ENCODE measurements around the gene KCNQ5. TPM values are rescaled to one million over a fixed set of nuclear protein-coding genes. Genes with fewer than 3 reads are reported as not detected.

The KCNQ5 gene
- total and polyA plus RNA-seq, 2 of the 8 experiments (the other 6 are each of a cell fraction or from before 2014, with no cell fraction given) = 0.83 to 1.2 TPM

DNA sequence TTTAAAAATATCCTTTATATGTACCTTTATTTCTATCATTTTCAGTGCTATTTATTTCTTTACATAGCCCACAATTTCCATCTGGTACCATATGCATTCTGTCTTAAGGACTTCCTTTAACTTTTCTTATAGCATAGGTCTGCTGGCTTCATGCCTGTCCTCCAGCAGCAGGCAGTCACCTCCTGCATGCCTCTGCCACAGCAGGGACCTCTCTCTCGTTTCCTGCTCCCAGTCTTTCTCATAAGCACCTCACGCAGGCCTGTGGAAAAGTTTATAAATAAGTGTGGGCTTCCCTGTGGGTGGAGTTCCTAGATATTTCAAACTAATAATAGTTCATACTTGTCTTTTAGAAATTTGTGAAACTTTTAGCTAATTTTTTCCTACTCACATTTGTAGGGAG, 133.9 kb downstream of the KCNQ5 start (continued):
- TF ChIP-seq, protein P1, sequence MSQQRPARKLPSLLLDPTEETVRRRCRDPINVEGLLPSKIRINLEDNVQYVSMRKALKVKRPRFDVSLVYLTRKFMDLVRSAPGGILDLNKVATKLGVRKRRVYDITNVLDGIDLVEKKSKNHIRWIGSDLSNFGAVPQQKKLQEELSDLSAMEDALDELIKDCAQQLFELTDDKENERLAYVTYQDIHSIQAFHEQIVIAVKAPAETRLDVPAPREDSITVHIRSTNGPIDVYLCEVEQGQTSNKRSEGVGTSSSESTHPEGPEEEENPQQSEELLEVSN (IDR thresholded peaks at IDR 0.05) = no peak
- TF ChIP-seq JUN (IDR thresholded peaks at IDR 0.05; ENCODE audit: low read depth, low read length) (no peak), CBX8 (IDR thresholded peaks at IDR 0.05; ENCODE audit: borderline replicate concordance, low read depth, low read length) (no peak), CBX5 (IDR thresholded peaks at IDR 0.05; ENCODE audit: low read depth, low read length) (no peak), NRF1 (IDR thresholded peaks at IDR 0.05; ENCODE audit: low read depth, low read length) (no peak)

Data from H1 (cell line).